ENCODE measurements around the gene LPIN1.
A peak's percentile ranks its signal among the peaks of the same experiment; 100 is the strongest.
"Not testable (repeated sequence)": the region's sequence is repeated elsewhere in the genome, so short reads cannot be mapped to it uniquely, and the experiment has no call there.

Gene LPIN1

GRCh38 chr2:11715987-11716652, 30.3 kb upstream of the LPIN1 start:
- DNase-seq, result no peak

GRCh38 chr2:11716689-11717321, 29.6 kb upstream of the LPIN1 start:
- DNase-seq, result no peak

- DNase-seq, result no peak
Measured at GRCh38 chr2:11717623-11718022, 28.8 kb upstream of the LPIN1 start.

- DNase-seq, result no peak
Measured at GRCh38 chr2:11718606-11719005, 27.8 kb upstream of the LPIN1 start.

GRCh38 chr2:11719230-11719977, 27.0 kb upstream of the LPIN1 start:
- no peak for DNase-seq

- no peak for DNase-seq
Measured at GRCh38 chr2:11720752-11721151, 25.7 kb upstream of the LPIN1 start.

- no peak for DNase-seq
Measured at GRCh38 chr2:11722292-11723060, 24.0 kb upstream of the LPIN1 start.

- no peak for DNase-seq
Measured at GRCh38 chr2:11723061-11723371, 23.4 kb upstream of the LPIN1 start.

GRCh38 chr2:11724151-11724550, 22.3 kb upstream of the LPIN1 start:
- DNase-seq, result no peak

GRCh38 chr2:11726384-11726783, 20.0 kb upstream of the LPIN1 start:
- no peak for DNase-seq

- DNase-seq, result peak; percentile 13
Measured at GRCh38 chr2:11729362-11730212, 16.8 kb upstream of the LPIN1 start.

- DNase-seq, result not testable (repeated sequence)
Measured at GRCh38 chr2:11731214-11731984, 15.0 kb upstream of the LPIN1 start.

GRCh38 chr2:11732587-11732986, 13.8 kb upstream of the LPIN1 start:
- DNase-seq, result no peak

GRCh38 chr2:11737852-11738251, 8.6 kb upstream of the LPIN1 start:
- not testable (repeated sequence) for DNase-seq

GRCh38 chr2:11738589-11739436, 7.6 kb upstream of the LPIN1 start:
- peak; percentile 75 for DNase-seq

- DNase-seq, result no peak
Measured at GRCh38 chr2:11740723-11741122, 5.7 kb upstream of the LPIN1 start.

- DNase-seq, result no peak
Measured at GRCh38 chr2:11742317-11742701, 4.1 kb upstream of the LPIN1 start.

- DNase-seq, result peak; percentile 31
Measured at GRCh38 chr2:11742702-11743357, 3.6 kb upstream of the LPIN1 start.

- no peak for DNase-seq
Measured at GRCh38 chr2:11743366-11743765, 3.1 kb upstream of the LPIN1 start.
